OCI-LY3 (cell line): ENCODE data around the gene ITGA2.

Experiments used
- CTCF ChIP-seq: fragments of 200-600, 300-600 bp; sonication (generic); IDR thresholded peaks from 2 replicates; pipeline ENCODE4 v1.5.1; 2014; ENCODE audit warnings: antibody characterized with exemption, low read length, low read depth
- EZH2phosphoT487 ChIP-seq: fragments of 200-600 bp; shearing (Covaris generic); IDR thresholded peaks from 2 replicates; pipeline ENCODE4 v1.6.1; 2018; ENCODE audit warnings: antibody characterized with exemption, mixed run types, low read depth

DNA sequence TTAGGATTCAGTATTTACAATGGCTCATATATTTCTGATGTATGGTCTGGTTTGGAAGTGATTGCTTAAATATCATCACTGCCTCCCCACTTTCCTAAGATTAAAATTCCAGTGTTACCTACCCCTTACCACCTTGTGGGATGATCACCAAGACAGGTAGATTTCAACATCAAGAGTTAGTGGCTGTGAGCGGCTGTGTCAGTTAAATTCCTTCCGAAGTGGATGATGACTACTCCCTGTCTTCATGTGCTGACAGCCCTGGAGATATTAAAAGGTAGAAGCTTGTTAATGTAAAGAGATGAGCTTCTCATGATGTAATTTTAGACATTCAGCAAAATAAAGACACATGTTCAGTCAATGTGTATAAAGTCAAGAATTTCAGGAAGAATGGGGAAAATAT is 4.2 kb downstream of the ITGA2 start:
- TF ChIP-seq CTCF (no peak), EZH2phosphoT487 (no peak)
